Renal pelvis (tissue), 12 donors: ENCODE data around the gene NISCH. TPM values are rescaled to one million over a fixed set of nuclear protein-coding genes. Genes with fewer than 3 reads are reported as not detected.
A peak's percentile ranks its signal among the peaks of the same experiment; 100 is the strongest.

Source experiments
- DNase-seq: peaks from one replicate; pipeline ENCODE4 v3.0.0-alpha.2; 2013
- long read RNA-seq, 16 experiments: transcript quantifications; one replicate each; lab custom pipeline, GENCODE V29; 2026
- polyA plus RNA-seq, 3 donors: library from polyadenylated mRNA; unstranded; fragments of 120-200 nt; gene quantifications; one replicate each; pipeline ENCODE4 v1.2.1, GENCODE V29; 2013; ENCODE audit not compliant: insufficient read length in 3 of 3

The NISCH gene
- polyA plus RNA-seq = 100 to 1,000 TPM; 112 to 148 (median 133) TPM
- long read RNA-seq, donor 1, transcript NISCH-212 (13 exons, 3,168 nt) = major isoform, 8 of 101 reads
- long read RNA-seq, donor 1, partial matches to known transcripts = 90 of 101 reads
- long read RNA-seq, donor 1, other reads (novel, unspliced or antisense) = 0 of 101 reads
- long read RNA-seq, donor 2, full-length matches to known transcripts = 9 of 48 reads
- long read RNA-seq, donor 2, partial matches to known transcripts = 39 of 48 reads
- long read RNA-seq, donor 2, other reads (novel, unspliced or antisense) = 0 of 48 reads
- long read RNA-seq, donor 3, partial matches to known transcripts = 101 of 103 reads
- long read RNA-seq, donor 3, other reads (novel, unspliced or antisense) = 0 of 103 reads
- long read RNA-seq, donor 4, full-length matches to known transcripts = 7 of 26 reads
- long read RNA-seq, donor 4, partial matches to known transcripts = 19 of 26 reads
- long read RNA-seq, donor 4, other reads (novel, unspliced or antisense) = 0 of 26 reads
- long read RNA-seq, donor 5, partial matches to known transcripts = 18 of 20 reads
- long read RNA-seq, donor 5, other reads (novel, unspliced or antisense) = 0 of 20 reads
- long read RNA-seq, donor 6, full-length matches to known transcripts = 22 of 80 reads
- long read RNA-seq, donor 6, partial matches to known transcripts = 58 of 80 reads
- long read RNA-seq, donor 6, other reads (novel, unspliced or antisense) = 0 of 80 reads
- long read RNA-seq, donor 7, full-length matches to known transcripts = 12 of 124 reads
- long read RNA-seq, donor 7, partial matches to known transcripts = 112 of 124 reads
- long read RNA-seq, donor 7, other reads (novel, unspliced or antisense) = 0 of 124 reads
- long read RNA-seq, donor 8, partial matches to known transcripts = 7 of 13 reads
- long read RNA-seq, donor 8, other reads (novel, unspliced or antisense) = 0 of 13 reads
- long read RNA-seq, donor 9, transcript NISCH-212 (13 exons, 3,168 nt) = major isoform, 5 of 47 reads
- long read RNA-seq, donor 9, partial matches to known transcripts = 36 of 47 reads
- long read RNA-seq, donor 9, other reads (novel, unspliced or antisense) = 0 of 47 reads
- long read RNA-seq, donor 10, full-length matches to known transcripts = 14 of 211 reads
- long read RNA-seq, donor 10, partial matches to known transcripts = 197 of 211 reads
- long read RNA-seq, donor 10, other reads (novel, unspliced or antisense) = 0 of 211 reads
- long read RNA-seq, donor 11, partial matches to known transcripts = 31 of 36 reads
- long read RNA-seq, donor 11, other reads (novel, unspliced or antisense) = 0 of 36 reads
- long read RNA-seq, donor 12, full-length matches to known transcripts = 18 of 91 reads
- long read RNA-seq, donor 12, partial matches to known transcripts = 73 of 91 reads
- long read RNA-seq, donor 12, other reads (novel, unspliced or antisense) = 0 of 91 reads
- long read RNA-seq, donor 13, partial matches to known transcripts = 18 of 24 reads
- long read RNA-seq, donor 13, other reads (novel, unspliced or antisense) = 0 of 24 reads
- long read RNA-seq, donor 14 = 0 reads
- long read RNA-seq, donor 15, full-length matches to known transcripts = 20 of 87 reads
- long read RNA-seq, donor 15, partial matches to known transcripts = 67 of 87 reads
- long read RNA-seq, donor 15, other reads (novel, unspliced or antisense) = 0 of 87 reads
- long read RNA-seq, donor 16, partial matches to known transcripts = 42 of 50 reads
- long read RNA-seq, donor 16, other reads (novel, unspliced or antisense) = 0 of 50 reads

DNA sequence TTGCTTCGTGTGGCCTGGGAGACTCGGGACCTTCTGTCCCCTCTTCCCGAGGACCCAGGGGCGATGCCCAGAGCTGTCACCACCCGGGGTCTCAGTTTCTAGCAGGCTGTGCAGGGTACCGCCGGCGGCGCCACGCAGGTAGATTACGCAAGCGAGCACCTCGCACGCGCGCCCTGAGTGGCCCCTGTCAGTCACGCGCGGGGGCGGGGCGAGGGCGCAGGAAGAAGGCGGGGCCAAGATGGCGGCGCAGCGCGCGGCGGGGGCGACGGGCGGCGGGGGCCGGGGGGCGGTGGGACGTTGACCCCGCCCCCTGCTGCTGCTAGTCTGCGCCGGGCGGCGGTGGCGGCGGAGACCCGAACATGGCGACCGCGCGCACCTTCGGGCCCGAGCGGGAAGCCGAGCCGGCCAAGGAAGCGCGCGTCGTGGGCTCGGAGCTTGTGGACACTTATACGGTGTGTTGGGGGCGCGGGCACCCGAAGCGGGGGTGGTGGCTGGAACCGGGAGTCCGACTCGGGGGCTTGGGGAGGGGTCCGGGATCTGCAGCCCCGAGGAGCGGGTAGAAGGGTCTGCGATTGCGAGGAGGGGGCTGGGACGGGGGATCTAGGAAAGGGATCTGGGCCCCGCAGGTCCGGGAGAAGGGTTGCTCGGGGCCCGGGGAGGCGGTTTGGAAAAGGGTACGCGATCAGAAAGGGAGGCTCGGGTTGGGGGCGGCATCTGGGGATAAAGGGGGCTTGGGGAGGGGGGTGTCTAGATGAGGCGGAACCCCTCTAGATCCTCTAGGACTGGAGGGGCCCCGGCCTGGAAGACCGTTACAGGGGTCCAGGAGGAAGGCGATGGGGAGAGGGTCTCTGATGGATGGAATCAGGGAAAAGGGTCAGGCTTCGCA is at the start of gene NISCH:
Gene NISCH, plus strand, starts transcription at position 322 of the 886 bp plus-strand sequence. Its CDS starts 38 bp downstream, at position 360.
- peak; percentile 85 for DNase-seq

GRCh38 chr3:52406231-52406661 is 49.2 kb upstream of the NISCH start:
- DNase-seq = no peak

- DNase-seq = no peak
These were observed 48.5 kb upstream of the NISCH start for GRCh38 chr3:52406791-52407510.

GRCh38 chr3:52407779-52408178 is 47.6 kb upstream of the NISCH start:
- no peak for DNase-seq

GRCh38 chr3:52408466-52408865 is 46.9 kb upstream of the NISCH start:
- no peak for DNase-seq

DNA sequence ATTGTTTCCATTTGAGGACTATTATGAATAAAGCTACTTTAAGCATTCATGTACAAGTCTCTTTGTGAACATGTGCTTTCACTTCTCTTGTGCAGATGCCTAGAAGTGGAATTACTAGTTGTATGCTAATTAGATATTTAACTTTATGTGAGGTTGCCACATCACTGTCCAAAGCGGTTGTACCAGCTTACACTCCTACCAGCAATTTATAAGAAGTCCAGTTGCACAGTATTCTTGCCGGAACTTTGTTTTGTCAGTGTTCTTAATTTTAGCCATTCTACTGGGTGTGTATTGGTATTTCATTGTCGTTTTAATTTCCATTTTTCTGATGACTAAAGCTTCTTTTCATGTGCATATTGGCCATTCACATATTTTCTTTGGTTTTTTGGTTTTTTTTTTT is 39.6 kb upstream of the NISCH start:
- no peak for DNase-seq

- DNase-seq = no peak
These were observed 35.0 kb upstream of the NISCH start for GRCh38 chr3:52420388-52420787.

DNA sequence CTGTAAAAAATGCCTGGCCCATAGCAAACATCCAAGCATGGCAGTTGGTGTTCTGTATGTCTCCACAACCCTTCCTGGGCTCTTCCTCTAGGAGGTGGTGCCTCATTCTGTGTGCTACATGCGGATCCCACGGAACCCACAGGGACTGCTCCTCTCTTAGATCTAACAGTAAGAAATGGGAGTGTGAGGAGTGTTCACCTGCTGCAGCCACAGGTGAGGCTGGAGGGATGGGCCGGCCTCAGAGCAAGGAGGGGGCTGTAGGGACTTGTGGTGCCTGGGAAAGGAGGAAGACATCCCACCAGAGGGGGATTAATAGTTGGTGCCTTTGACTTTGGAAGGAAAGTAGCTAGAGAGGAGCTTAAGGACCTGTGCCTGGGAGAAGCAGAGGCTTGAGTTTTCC is 32.7 kb upstream of the NISCH start:
- DNase-seq = no peak

GRCh38 chr3:52423173-52423572 is 32.2 kb upstream of the NISCH start:
- DNase-seq = no peak

GRCh38 chr3:52428151-52429005 is 27.0 kb upstream of the NISCH start:
- DNase-seq = peak; percentile 69

- no peak for DNase-seq
These were observed 26.4 kb upstream of the NISCH start for GRCh38 chr3:52429031-52429430.

DNA sequence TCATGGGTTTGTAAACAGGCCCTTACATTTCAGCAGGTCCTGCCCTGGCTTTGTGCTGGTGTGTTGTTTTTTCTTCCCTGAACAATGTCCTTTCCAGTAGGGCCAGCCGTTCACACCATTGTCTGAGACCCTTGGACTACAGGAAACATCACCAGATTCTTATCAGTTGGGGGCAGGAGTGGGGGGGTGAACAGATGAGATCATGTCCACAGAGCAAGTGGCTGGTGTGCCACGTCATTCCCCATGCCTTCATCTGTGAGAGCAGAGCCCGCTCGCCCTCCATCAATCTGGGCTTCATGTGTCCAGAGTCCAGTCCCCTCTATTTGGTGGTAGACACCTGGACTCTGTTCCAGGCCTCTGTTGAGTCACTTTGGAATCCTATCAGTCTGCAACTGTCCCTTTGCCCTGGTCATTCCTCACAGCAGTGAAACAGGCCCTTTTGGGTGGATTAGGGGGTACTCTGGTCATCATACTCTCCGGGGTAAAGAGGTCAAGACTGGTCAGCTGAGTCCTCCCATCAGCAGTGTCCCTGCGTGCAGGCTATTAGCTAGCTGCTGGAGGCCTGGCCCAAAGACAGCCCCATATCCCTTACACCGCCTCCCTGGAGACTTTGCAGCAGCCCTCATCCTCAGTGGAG is 25.5 kb upstream of the NISCH start:
- no peak for DNase-seq

GRCh38 chr3:52430416-52430810 is 25.0 kb upstream of the NISCH start:
- no peak for DNase-seq

DNA sequence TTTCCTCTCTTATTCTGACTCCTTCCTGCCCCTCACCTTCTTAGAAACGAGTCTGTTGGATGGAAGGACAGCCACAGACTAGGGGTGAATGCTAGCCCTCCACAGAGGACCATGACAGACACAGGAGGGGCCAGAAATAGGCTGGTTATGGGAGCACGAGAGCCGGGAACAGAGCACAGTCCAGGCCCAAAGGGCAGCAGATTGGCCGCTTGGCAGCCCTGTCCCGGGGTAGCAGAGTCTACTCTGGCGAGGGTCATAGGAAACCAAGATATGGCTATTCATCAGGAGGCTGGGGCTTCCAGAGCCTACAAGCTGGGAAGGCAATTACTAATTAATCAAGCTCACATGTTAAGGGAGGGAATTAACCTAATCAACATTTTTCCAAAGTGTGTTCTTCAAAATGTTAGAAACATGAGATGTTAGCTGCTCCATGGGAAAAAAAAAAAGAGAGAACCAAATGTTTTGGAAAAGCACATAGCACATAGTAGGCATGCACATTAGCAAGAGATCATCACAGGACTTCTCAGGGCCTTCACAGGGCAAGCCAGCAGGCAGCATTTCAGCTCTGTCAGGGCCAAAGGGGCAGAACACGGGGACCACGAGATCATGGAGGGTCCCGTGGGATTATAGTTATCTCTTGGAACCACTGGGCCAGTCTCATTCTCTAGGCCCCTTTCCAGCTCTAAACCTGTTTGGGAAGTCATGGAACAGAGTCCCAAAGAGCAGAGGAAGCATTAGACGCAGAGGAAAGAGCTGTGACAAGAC is 23.8 kb upstream of the NISCH start:
- DNase-seq = no peak

DNA sequence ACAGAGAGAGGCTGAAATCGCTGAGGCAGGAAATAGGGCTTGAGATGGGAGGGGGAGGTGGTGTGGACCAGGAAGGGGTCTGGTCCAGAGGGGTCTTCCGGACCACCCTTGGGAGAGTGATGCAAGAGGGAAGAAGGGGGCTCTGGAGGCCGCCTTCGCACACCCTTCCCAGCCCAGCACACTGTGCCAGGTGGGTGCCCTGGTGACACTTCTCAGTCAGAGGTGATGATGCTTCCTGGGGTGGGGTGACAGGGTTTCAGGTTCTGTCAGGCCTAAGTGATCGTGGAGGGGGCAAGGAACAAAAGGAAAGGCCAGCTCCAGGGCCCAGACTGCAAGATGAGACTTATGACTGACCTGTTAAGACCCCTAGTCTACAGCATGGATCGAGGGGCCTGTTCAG is 23.2 kb upstream of the NISCH start:
- no peak for DNase-seq

GRCh38 chr3:52432691-52433141 is 22.7 kb upstream of the NISCH start:
- no peak for DNase-seq
